ENCODE measurements around the gene TMEM178B.

Gene TMEM178B

GRCh38 chr7:141265668-141266067, 191.8 kb downstream of the TMEM178B start:
- DNase-seq: no peak

- DNase-seq: no peak
Observed at GRCh38 chr7:141268614-141269013, 194.8 kb downstream of the TMEM178B start.

GRCh38 chr7:141271451-141271850, 197.6 kb downstream of the TMEM178B start:
- DNase-seq: no peak

- no peak for DNase-seq
Observed at GRCh38 chr7:141272417-141272816, 198.6 kb downstream of the TMEM178B start.

- DNase-seq: no peak
Observed at GRCh38 chr7:141275350-141275749, 201.5 kb downstream of the TMEM178B start.

- no peak for DNase-seq
Observed at GRCh38 chr7:141276031-141276430, 202.2 kb downstream of the TMEM178B start.

GRCh38 chr7:141280100-141280499, 206.2 kb downstream of the TMEM178B start:
- DNase-seq: no peak

GRCh38 chr7:141281311-141281710, 207.4 kb downstream of the TMEM178B start:
- no peak for DNase-seq

- DNase-seq: no peak
Observed at GRCh38 chr7:141286522-141286921, 212.7 kb downstream of the TMEM178B start.

- DNase-seq: no peak
Observed at GRCh38 chr7:141287936-141288335, 214.1 kb downstream of the TMEM178B start.

GRCh38 chr7:141288626-141289025, 214.8 kb downstream of the TMEM178B start:
- no peak for DNase-seq

GRCh38 chr7:141290365-141290764, 216.5 kb downstream of the TMEM178B start:
- no peak for DNase-seq

- no peak for DNase-seq
Observed at GRCh38 chr7:141290973-141291372, 217.1 kb downstream of the TMEM178B start.

GRCh38 chr7:141291541-141291940, 217.7 kb downstream of the TMEM178B start:
- DNase-seq: no peak

- no peak for DNase-seq
Observed at GRCh38 chr7:141294143-141294829, 220.4 kb downstream of the TMEM178B start.

- DNase-seq: no peak
Observed at GRCh38 chr7:141295367-141295895, 221.6 kb downstream of the TMEM178B start.

- no peak for DNase-seq
Observed at GRCh38 chr7:141300816-141301215, 227.0 kb downstream of the TMEM178B start.

- DNase-seq: no peak
Observed at GRCh38 chr7:141301544-141301943, 227.7 kb downstream of the TMEM178B start.

GRCh38 chr7:141302617-141303016, 228.8 kb downstream of the TMEM178B start:
- DNase-seq: no peak

- no peak for DNase-seq
Observed at GRCh38 chr7:141304291-141304690, 230.4 kb downstream of the TMEM178B start.

GRCh38 chr7:141306081-141306480, 232.2 kb downstream of the TMEM178B start:
- DNase-seq: no peak

GRCh38 chr7:141312395-141312794, 238.5 kb downstream of the TMEM178B start:
- DNase-seq: peak; percentile 28 to 48

GRCh38 chr7:141312828-141313521, 239.1 kb downstream of the TMEM178B start:
- no peak for DNase-seq

GRCh38 chr7:141313896-141314295, 240.0 kb downstream of the TMEM178B start:
- no peak for DNase-seq
